ENCODE data around the gene ETNPPL.

ETNPPL gene

DNA sequence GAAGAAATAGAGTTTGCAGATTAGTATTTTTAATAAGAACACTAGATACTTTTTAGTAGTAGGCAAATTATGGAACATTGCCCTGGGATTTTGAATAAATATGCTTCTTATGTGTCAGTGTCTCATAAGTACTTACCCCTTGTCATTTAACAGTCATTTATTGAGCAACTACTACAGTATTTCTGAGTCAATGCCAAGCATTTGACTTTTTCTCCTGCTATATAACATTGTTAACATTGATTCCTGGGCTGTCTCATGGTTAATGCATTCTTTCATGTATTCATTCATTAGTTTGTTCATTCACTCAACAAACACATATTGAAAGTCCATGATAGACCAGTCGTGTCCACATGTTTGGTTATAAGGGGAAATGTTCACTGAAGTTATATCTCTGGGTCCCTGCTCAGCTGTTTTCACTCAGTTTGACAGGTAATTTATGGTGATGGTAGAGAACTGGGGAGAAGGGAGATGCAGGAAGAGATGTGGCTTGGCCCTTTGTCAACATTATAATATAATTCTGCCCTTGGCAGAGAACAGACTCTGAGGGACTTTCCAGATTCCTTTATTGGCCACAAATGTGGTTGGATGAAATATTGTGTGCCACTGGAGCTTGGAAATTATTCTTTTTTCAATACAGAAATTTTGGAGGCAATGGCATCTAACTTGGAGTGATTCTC is 62.6 kb downstream of the ETNPPL start:
- DNase-seq (ENCODE audit: low spot score) = no peak
- in situ Hi-C loops (cut with MboI; ENCODE audit: low sequenced_read_pairs, unreplicated experiment) = no loop called here
- no peak for TF ChIP-seq CTCF (IDR thresholded peaks at IDR 0.05; ENCODE audit: borderline replicate concordance, control extremely low read depth, extremely low read depth, insufficient read depth, missing control alignments)

DNA sequence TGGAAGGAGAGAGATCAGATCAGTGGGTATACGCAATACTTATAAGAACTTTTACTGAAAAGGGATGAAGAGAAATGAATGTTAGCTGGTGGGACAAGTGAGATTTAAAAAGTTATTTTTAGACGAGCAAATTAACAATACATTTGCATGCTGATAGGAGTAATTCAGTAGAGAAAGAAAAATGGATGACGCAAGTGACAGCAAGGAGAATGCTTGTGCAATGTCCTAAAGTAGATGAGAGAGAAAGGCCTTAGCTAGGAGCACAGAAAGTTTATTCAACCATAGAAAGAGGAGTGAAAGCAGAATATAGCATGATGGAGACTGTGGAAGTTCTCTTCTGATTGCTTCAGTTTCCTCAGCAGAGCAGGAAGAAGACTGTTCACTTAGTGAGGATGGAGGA is 66.7 kb downstream of the ETNPPL start:
- DNase-seq (ENCODE audit: low spot score) = no peak
- no peak for TF ChIP-seq CTCF (IDR thresholded peaks at IDR 0.05; ENCODE audit: borderline replicate concordance, control extremely low read depth, extremely low read depth, insufficient read depth, missing control alignments)
- in situ Hi-C loops (cut with MboI; ENCODE audit: low sequenced_read_pairs, unreplicated experiment) = no loop called here

GRCh38 chr4:108695062-108695461 is 67.8 kb downstream of the ETNPPL start:
- in situ Hi-C loops (cut with MboI; ENCODE audit: low sequenced_read_pairs, unreplicated experiment) = no loop called here
- DNase-seq (ENCODE audit: low spot score) = no peak
- no peak for TF ChIP-seq CTCF (IDR thresholded peaks at IDR 0.05; ENCODE audit: borderline replicate concordance, control extremely low read depth, extremely low read depth, insufficient read depth, missing control alignments)

DNA sequence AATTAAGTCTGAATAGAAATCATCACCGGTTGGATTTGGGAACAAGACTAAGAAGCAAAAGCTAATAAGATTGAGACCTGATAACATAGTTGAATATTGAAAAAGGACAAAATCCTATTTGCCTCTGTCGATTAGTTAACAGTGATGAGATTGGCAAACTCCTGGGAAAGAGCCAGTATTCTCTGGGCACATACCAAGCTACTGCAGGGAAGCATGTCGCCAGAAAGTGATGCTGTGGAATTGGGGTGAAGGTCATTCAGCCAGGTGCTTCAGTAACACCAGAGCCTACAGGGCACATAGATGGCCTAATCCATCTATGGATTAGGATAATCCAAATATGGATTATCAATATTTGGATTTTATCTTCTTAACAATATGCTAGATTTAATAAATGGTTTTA is 68.4 kb downstream of the ETNPPL start:
- DNase-seq (ENCODE audit: low spot score) = no peak
- in situ Hi-C loops (cut with MboI; ENCODE audit: low sequenced_read_pairs, unreplicated experiment) = no loop called here
- no peak for TF ChIP-seq CTCF (IDR thresholded peaks at IDR 0.05; ENCODE audit: borderline replicate concordance, control extremely low read depth, extremely low read depth, insufficient read depth, missing control alignments)

DNA sequence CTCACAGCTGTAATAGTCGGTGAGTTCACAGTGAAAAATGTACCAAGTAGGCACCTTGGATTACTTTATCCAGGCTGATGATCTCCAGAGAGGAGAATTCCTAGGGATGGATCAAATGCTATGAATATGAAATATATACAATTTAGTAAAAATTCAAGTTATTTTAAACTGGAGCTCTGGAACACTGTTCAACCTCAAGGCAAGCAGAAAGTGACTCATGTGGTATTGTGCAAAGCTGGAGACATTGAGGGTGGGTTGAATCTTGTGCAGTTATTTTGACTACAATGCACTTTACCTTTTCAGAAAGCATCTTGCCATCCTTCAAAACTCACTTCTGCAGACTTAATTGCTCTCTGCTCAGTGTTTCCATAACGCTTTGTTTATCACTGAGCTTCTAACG is 69.0 kb downstream of the ETNPPL start:
- TF ChIP-seq CTCF (IDR thresholded peaks at IDR 0.05; ENCODE audit: borderline replicate concordance, control extremely low read depth, extremely low read depth, insufficient read depth, missing control alignments) = no peak
- DNase-seq (ENCODE audit: low spot score) = no peak
- in situ Hi-C loops (cut with MboI; ENCODE audit: low sequenced_read_pairs, unreplicated experiment) = no loop called here

- in situ Hi-C loops (cut with MboI; ENCODE audit: low sequenced_read_pairs, unreplicated experiment) = no loop called here
- DNase-seq (ENCODE audit: low spot score) = no peak
- TF ChIP-seq CTCF (IDR thresholded peaks at IDR 0.05; ENCODE audit: borderline replicate concordance, control extremely low read depth, extremely low read depth, insufficient read depth, missing control alignments) = no peak
These were observed 69.6 kb downstream of the ETNPPL start for GRCh38 chr4:108693211-108693610.
